Nucleus accumbens (tissue), 56 donors: Measurements from ENCODE around the gene CENPA.
A peak's percentile ranks its signal among the peaks of the same experiment; 100 is the strongest.
"Not testable (repeated sequence)": the region's sequence is repeated elsewhere in the genome, so short reads cannot be mapped to it uniquely, and the experiment has no call there.

ENCODE experiments used
- DNase-seq, 56 donors: peaks; one replicate each; lab custom pipeline; 2025; lab: John Stamatoyannopoulos, UW

Gene CENPA

DNA sequence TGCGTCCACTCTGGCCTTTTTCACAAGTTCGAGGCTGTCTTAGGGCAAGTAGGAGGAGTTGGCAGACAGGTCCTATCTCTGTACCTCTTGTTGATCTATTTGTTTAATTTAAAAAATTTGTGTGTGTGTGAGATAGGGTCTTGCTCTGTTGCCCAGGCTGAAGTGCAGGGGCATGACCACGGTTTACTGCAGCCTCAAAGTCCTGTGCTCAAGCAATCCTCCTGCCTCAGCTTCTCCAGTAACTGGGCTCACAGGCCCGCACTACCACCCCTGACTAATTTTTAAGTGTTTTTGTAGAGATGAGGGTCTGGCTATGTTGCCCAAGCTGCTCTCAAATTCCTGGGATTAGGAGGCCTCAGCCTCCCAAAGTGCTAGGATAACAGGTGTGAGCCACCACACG is 26.0 kb upstream of the CENPA start:
- no peak for DNase-seq

DNA sequence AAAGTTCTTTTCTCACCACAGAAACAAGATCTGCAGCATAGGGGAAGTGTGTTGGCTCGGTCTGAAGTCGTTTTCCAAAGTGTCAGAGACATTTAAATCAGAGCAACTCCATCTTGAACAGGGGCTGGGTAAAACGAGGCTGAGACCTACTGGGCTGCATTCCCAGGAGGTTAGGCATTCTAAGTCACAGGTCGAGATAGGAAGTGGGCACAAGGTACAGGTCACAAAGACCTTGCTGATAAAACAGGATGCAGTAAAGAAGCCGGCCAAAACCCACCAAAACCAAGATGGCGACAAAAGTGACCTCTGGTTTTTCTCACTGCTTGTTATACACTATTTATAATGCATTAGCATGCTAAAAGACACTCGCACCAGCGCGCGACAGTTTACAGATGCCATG is 24.9 kb upstream of the CENPA start:
- not testable (repeated sequence) for DNase-seq

DNA sequence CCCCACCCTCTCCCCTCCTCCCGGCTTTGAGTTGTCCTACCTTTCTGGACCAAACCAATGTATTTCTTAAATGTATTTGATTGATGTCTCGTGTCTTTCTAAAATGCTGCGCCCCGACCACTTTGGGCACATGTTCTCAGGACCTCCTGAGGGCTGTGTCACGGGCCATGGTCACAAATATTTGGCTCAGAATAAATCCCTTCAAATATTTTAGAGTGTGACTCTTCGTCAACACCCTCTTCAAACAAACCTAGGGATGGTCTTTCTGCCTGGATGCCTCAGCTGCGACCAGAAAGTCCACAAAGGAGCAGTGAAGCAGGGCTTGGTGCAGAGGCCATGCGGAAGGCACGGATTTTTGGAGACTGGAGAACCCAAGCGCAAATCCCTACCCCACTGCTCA is 22.8 kb upstream of the CENPA start:
- DNase-seq: no peak

DNA sequence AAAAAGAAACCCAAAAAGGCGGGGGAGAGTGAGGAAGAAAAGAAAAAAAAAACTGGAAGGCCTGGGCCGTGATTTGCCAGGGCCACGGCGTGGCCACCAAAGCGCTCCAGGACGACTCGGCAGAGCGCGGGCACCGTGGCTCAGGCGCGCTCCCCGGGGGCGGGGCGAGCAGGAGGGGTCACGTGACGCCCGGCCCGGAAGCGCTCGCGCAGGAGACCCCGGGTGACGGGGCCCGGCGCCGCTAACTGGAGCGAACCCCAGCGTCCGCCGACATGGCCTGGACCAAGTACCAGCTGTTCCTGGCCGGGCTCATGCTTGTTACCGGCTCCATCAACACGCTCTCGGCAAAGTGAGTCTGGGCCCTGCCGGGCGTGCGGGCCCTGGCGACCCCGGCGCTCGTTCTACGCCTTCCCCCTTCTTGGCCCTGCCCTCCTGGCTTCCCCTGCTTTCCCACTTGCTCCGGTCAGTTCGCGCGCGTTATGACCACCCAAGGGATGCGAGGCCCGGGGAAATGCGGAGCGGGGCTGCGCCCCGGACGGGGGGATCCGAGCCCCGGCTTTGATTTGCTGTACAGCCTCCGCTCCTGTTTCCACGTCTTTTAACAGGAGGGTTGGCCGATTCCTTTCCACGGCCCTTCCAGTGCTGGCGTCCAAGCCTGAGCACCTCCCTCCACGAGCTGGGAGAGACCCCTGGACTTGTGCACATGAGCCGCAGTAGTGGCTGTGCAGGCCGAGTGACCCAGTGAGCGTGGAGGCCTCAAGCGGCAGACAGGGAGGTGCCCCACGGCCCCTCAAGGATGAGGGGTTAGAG is 21.6 kb upstream of the CENPA start, which contains the start of gene SLC35F6:
TSS of gene SLC35F6 (plus strand) at position 207 of the 810 bp plus-strand sequence. CDS start at position 273, 66 bp downstream.
- peak in 54 of 56 donors; percentile 27 to 89 (median 70) for DNase-seq

DNA sequence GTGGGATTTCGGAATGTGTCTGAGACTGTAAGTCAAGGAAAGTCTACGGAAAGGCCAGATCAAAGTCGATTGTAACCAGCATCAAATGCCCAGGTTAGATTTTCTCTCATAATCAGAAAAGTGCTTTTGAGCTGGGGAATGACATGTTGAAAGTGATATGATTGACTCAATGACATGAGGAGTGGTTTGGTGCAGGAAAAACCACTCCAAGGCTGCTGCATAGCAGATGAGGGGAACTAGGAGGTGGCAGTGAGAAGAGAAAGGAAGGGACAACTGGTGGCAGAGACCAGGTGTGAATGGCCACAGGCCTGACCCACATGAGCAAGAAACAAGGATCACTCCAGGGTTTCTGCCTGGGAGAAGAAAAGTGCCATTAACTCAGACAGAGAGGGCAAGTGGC is 20.9 kb upstream of the CENPA start:
- no peak for DNase-seq

DNA sequence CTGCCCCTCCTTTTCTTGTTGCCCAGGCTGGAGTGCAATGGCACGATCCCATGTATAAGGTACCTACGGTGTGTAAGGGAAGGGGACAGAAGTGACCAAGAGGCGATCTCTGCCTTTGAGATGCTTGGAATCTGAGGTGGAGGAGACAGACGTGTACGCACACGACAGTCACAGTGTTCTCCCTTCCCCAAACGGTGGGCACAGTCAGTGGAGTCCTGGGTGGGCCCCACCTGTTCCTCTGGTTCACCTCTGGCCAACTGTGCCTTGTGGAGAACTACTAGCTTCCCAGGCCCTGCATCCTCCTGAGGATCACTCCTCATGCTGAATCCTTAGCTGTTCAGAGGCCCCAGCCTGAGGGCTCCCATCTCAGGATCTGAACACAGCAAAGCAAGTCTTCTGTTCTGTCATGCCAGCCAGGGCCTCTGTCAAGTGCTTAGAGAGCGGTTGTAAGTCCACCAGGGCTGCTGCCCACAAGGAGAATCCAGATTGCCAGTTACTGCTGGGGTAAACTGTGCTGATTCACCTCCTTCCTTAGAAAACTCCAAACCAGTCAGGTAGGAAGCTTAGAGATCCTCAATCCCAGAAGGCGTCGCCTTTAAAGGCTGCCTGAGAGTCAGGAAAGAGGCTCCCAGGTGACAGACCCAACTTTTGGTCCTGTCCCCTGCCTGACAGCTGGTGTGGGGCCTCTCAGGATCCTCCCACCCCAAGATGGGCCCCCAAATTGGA is 20.2 kb upstream of the CENPA start:
- DNase-seq: no peak

DNA sequence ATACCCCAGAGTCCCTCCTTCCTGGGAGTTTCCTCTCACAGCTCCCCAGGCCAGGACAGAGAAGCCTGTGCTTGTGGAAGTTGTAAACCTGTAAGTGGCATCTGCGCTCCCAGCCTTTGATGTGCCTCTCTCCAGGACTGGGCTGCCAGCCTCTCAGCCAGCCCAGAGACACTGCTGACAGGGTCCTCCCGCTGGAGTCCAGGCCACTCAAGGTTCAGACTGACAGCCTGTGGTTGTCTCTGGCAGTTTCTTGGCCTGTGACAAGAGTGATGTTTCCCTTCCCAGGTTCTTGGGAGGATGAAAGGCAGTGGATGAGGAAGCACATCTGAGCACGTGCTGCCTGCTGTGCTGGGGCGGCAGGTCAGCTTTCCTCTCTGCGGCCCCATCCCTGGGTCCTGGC is 18.7 kb upstream of the CENPA start:
- DNase-seq: no peak

DNA sequence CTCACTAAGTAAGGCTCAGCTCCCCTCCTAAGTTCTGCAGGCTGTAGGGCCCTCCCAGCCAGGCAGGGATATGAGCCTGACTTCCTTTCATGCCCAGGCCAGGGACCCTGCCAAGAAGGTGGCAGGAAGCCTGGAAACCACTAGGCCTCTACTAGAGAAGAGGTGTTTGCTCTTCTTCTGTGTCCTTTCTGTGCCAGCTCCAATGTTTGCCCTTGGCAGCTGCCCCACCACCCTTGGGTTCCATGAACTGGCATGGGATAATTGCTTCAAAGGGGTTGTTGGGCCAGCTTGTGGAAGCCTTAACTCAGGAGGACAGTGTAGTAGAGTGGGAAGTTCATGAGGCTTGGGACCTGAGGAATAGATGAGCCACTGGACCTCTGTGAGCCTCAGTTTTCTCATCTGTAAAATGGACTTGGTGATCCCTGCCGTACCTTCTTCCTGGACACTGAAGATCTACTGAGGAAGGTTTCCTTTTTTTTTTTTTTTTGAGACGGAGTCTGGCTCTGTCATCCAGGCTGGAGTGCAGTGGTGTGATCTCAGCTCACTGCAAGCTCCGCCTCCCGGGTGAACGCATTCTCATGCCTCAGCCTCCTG is 17.9 kb upstream of the CENPA start:
- DNase-seq: no peak

DNA sequence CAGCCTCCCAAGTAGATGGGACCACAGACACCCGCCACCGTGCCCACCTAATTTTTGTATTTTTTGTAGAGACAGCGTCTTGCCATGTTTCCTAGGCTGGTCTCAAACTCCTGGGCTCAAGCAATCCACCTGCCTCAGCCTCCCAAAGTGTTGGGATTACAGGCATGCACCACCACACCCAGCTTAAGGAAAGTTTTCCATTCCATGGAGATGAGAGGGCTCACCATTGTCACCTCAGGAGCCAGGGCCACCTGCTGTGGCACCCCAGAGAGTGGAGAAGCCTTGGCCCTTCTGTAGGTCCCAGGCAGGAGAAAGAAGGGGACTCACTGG is 17.1 kb upstream of the CENPA start:
- DNase-seq: no peak

DNA sequence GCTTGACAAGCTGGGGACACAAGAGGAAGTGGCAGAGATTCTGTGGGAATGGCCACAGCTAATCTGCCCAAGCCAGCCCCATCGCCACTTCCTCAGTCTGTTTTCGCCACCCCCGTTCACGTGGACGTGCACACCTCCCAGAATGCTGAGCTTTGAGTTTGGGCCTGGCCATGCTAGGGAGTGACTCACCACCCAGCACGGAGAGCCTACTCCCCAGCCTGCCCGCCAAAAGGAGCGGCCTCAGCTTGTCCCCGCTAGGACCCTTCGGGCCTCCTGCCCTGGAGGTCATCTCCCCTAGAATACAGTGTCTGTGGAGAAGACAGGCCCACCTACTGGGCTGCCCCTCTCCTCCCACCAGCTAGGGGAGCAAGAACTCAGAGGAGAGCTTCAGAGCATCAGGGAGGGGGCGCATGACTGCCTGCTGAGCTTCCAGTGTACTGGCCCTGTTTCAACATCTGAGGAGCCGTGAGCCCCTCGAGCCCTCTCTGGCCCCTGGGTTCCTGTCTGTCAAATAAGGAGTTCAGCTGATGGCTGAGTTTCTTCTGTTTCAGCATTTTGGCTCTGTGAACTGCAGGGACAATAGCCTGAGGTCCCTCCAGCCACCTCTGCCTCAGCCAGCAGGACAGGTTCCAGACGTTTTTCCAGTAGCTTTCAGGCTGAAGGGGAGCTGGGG is 16.6 kb upstream of the CENPA start:
- peak in 47 of 56 donors; percentile 9 to 71 (median 30) for DNase-seq

DNA sequence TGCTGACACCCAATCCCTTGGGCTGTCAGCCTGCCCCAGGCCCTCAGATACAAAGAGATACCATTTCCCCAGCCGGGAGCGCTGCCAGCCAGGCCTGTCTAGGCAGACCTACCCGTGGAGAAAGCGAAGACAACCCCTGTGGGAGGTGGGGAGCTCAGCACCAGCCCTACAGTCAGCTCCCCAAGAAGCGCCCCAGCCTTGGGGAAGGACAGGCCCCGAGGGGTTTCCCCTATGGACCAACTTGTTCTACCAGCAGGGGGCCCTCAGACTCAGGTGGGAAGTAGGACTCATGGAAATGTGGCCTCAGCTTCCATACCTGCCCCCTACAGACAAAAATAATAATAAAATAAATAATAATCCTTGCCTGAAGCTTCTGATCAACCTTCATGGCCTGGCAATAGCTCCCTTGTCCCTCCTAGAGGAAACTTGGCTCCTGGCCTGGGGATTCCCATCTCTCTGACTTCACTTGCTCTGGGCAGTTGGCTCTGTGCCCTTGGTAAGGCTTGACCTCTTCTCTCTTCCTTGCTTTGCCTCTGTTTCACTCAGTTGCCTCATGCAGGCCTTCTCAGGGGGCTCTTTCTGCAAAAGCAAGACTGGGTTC is 14.8 kb upstream of the CENPA start:
- DNase-seq: peak in 48 of 56 donors; percentile 5 to 86 (median 45)

DNA sequence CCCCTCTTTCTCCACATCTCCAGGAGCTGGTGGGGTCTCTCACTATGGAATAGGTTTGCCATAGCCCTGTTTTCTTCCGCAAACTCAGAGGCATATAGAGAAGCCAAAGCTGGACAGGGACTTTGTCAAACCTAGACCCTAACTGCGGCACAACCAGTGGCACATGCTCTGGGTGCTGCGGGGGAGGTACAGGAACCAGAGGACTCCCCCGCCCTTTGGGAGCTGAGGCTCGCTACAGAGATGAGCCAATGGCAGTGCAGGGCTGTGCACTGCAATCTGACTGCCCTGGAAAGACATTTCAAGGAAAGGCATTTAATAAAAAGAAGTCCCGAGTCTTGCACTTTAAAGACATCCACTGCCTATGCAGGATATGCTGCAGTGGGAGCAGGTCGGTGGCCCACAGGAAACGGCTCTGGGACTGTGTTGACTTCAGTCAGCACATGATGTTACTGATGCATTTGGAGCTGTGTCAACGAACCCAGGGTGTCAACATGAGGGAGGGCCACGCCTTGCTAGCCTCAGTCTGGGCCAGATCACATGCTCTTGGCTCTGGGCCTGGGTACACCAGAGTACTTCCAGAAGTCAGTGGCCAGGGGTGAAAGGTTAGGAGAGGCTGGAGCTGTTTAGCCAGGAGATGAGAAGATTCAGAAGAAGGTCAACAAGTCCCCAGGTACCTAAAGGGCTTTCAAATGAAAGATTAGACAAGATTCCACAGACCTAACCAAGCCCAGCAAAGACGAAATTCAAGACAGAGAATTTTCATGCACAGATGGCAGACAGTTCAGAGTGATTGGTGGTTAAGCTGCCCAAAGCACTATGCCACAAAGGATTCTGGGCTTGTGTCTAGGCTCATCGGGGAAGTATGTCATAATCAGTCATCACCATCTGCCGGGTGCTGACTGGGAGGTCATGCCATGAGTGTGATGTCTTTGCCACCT is 13.5 kb upstream of the CENPA start:
- peak in 50 of 56 donors; percentile 6 to 84 (median 62) for DNase-seq

DNA sequence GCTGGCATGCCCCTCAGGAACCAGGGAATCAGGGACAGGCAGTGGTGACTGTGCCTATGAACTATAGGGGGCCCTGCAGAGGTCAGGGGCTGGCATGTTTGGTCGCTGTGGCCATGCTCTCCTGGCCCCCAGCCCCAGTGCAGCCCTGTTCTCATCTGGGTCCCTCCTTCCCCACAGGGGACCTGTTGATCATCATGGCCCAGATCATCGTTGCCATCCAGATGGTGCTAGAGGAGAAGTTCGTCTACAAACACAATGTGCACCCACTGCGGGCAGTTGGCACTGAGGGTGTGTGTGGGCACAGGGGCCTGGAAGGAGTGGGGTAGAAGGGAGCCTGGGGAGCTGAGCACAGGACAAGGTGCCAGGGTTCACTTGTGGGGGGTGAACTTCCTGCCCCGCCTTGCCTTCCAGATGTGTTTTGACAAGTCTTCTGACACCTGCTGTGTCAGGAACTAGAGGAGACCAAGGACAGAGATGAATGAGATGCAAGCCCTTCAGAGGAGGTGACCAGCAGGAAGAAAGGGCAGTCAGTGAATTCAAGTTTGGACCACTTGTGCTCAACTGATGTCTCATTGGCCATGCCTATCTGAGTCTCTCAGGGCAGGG is 9.6 kb upstream of the CENPA start:
- no peak for DNase-seq

DNA sequence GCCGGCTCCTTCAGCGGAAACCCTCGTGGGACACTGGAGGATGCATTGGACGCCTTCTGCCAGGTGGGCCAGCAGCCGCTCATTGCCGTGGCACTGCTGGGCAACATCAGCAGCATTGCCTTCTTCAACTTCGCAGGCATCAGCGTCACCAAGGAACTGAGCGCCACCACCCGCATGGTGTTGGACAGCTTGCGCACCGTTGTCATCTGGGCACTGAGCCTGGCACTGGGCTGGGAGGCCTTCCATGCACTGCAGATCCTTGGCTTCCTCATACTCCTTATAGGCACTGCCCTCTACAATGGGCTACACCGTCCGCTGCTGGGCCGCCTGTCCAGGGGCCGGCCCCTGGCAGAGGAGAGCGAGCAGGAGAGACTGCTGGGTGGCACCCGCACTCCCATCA is 7.8 kb upstream of the CENPA start:
- DNase-seq: no peak

DNA sequence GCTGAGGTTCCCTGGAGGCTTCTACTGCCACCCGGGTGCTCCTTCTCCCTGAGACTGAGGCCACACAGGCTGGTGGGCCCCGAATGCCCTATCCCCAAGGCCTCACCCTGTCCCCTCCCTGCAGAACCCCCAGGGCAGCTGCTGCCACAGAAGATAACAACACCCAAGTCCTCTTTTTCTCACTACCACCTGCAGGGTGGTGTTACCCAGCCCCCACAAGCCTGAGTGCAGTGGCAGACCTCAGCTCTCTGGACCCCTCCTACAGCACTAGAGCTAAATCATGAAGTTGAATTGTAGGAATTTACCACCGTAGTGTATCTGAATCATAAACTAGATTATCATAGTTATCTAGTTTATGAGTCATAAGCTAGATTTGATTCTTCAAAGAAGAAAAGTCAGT is 7.3 kb upstream of the CENPA start:
- no peak for DNase-seq

DNA sequence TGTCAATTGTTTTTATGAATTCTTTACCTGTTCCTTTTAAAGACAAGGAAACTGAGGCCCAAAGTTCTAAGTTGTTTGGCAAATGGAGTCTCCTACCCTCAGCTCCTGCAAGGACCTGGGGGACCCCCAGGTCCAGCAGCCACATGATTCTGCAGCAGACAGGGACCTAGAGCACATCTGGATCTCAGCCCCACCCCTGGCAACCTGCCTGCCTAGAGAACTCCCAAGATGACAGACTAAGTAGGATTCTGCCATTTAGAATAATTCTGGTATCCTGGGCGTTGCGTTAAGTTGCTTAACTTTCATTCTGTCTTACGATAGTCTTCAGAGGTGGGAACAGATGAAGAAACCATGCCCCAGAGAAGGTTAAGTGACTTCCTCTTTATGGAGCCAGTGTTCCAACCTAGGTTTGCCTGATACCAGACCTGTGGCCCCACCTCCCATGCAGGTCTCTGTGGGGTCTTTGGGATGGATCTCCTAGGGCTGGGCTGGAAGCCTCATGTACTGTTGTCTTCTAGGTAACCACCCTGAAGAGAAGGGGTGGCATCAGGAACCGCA is 5.6 kb upstream of the CENPA start:
- DNase-seq: no peak

DNA sequence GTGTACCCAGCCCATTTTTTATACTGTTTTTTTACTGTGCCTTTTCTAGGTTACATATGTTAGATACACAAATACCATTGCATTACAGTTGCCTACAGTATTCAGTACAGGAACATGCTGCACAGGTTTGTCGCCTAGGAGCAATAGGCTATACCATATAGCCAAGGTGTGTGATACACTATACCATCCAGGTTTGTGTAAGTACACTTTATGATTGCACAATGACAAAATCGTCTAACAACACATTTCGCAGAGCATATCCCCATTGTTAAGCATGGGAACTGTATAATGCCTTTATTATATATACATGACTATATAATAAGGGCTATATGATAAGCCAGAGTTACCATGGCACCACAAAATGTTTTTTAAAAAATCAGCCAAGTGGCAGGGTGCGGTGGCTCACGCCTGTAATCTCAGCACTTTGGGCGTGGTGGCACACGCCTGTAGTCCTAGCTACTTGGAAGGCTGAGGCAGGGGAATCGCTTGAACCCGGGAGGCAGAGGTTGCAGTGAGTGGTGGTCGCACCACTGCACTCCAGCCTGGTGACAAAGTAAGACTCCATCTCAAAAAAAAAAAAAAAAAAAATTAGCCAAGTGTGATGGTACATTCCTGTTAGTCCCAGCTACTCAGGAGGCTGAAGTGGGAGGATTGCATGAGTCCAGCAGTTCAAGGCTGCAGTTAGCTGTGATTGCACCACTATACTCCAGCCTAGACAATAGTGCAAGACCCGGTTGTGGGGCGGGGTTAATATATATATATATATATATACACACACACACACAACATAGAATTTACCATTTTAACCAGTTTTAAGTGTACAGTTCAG is 2.8 kb upstream of the CENPA start:
- no peak for DNase-seq
